K562 (cell line): Measurements from ENCODE around the gene AURKB. TPM values are rescaled to one million over a fixed set of nuclear protein-coding genes. Genes with fewer than 3 reads are reported as not detected.

ENCODE experiments used
- DMBX1 ChIP-seq: fragments of 250-450 bp; sonication (Bioruptor Pico); IDR thresholded peaks from 2 replicates; pipeline ENCODE4 v1.8.0; 2022; ENCODE audit warnings: inconsistent platforms, mild to moderate bottlenecking, moderate library complexity, borderline replicate concordance
- HMG20B ChIP-seq: fragments of 250-450 bp; sonication (Bioruptor Pico); IDR thresholded peaks from 2 replicates; pipeline ENCODE4 v1.5.0; 2021; ENCODE audit warnings: mild to moderate bottlenecking
- HMGN3 ChIP-seq: IDR thresholded peaks from 2 replicates; pipeline ENCODE4 v1.6.1; 2011; ENCODE audit warnings: borderline replicate concordance, low read depth, mild to moderate bottlenecking, mixed read lengths, low read length; ENCODE audit not compliant: insufficient read length; ENCODE audit errors: extremely low read depth
- MLLT1 ChIP-seq, 2 experiments: fragments of 450-650 bp; IDR thresholded peaks; 2 replicates each; pipeline ENCODE4 v1.6.1; 2016
- POLR2G ChIP-seq: fragments of 200-400 bp; formaldehyde crosslinking; IDR thresholded peaks from 2 replicates; pipeline ENCODE4 v1.6.1; 2017; ENCODE audit warnings: low read depth, mild to moderate bottlenecking, antibody characterized with exemption, low read length, moderate library complexity
- POLR2H ChIP-seq: IDR thresholded peaks from 2 replicates; pipeline ENCODE4 v1.6.1; 2016; ENCODE audit warnings: missing genetic modification characterization, low read depth, mild to moderate bottlenecking, control low read depth, missing compliant biosample characterization, moderate library complexity
- PRDM10 ChIP-seq: fragments of 450-650 bp; IDR thresholded peaks from 2 replicates; pipeline ENCODE4 v1.6.1; 2018; ENCODE audit not compliant: partially characterized antibody
- SAP30 ChIP-seq: fragments of 200-600 bp; sonication (generic); IDR thresholded peaks from 2 replicates; pipeline ENCODE4 v1.6.1; 2012; ENCODE audit warnings: borderline replicate concordance, low read depth, mild to moderate bottlenecking, moderate library complexity, low read length, control low read depth, inconsistent platforms; ENCODE audit not compliant: insufficient read depth, poor library complexity, severe bottlenecking
- SIRT6 ChIP-seq: IDR thresholded peaks from one replicate; pipeline ENCODE4 v1.6.1; 2012; ENCODE audit warnings: low read depth, mild to moderate bottlenecking, control low read depth, inconsistent platforms, low read length, moderate library complexity
- TAF7 ChIP-seq: fragments of 450-650 bp; IDR thresholded peaks from 2 replicates; pipeline ENCODE4 v1.6.1; 2016; ENCODE audit warnings: missing genetic modification characterization, missing compliant biosample characterization
- ZFX ChIP-seq: sonication (generic); formaldehyde crosslinking; IDR thresholded peaks from 2 replicates; pipeline ENCODE4 v1.8.0; 2022; ENCODE audit warnings: mild to moderate bottlenecking, missing genetic modification reagents, moderate library complexity
- ZNF175 ChIP-seq: fragments of 200-800 bp; sonication (Bioruptor generic); IDR thresholded peaks from 2 replicates; pipeline ENCODE4 v1.6.1; 2016; ENCODE audit warnings: low read depth, mild to moderate bottlenecking, missing genetic modification characterization, missing compliant biosample characterization
- ZNF239 ChIP-seq: fragments of 250-450 bp; sonication (Bioruptor Pico); IDR thresholded peaks from 2 replicates; pipeline ENCODE4 v1.4.0; 2020; ENCODE audit warnings: mild to moderate bottlenecking
- ZNF589 ChIP-seq: fragments of 200-800 bp; sonication (Bioruptor generic); IDR thresholded peaks from 2 replicates; pipeline ENCODE4 v1.6.1; 2016; ENCODE audit warnings: low read depth, missing genetic modification characterization, missing compliant biosample characterization
- ZNF740 ChIP-seq, 3 experiments: fragments of 200-800 bp in 1 of 3; sonication (Bioruptor generic) in 1 of 3; sonication (generic) in 1 of 3; formaldehyde crosslinking in 1 of 3; IDR thresholded peaks; 2 replicates each; pipeline versions ENCODE4 v1.6.1 to v1.8.0; 2016 to 2022; ENCODE audit warnings: mild to moderate bottlenecking in 2 of 3, missing compliant biosample characterization in 2 of 3, missing genetic modification characterization in 2 of 3, missing genetic modification reagents in 1 of 3
- ZNF77 ChIP-seq: fragments of 250-450 bp; sonication (Bioruptor Pico); IDR thresholded peaks from 2 replicates; pipeline ENCODE4 v1.5.0; 2020
- polyA plus RNA-seq, 8 experiments: library from polyadenylated mRNA; depleted of rRNA in 4 of 8; stranded (reverse) in 5 of 8; unstranded in 3 of 8; fragments of >200 nt; fragmentation: Nextera tagmentation in 2 of 8; fragmentation: Illumina TruSeq in 1 of 8; extraction: Ambion mirVana in 2 of 8; extraction: Trizol in 1 of 8; gene quantifications; 2 replicates each; pipeline versions ENCODE4 v1.2.1 to v1.2.3, GENCODE V29; 2011 to 2014; ENCODE audit warnings: inconsistent platforms in 1 of 8, missing spikeins in 1 of 8
- total RNA-seq, 7 experiments: library from RNA; depleted of rRNA in 6 of 7; stranded (reverse); fragments of >200 nt in 6 of 7; fragmentation: Illumina TruSeq in 2 of 7; extraction: Trizol in 2 of 7; gene quantifications; 2 replicates each; pipeline versions ENCODE4 v1.2.1 to v1.2.3, GENCODE V29; 2011 to 2021; ENCODE audit warnings: low replicate concordance in 1 of 7

The AURKB gene
- total and polyA plus RNA-seq, 9 of the 15 experiments (the other 6 are each of a cell fraction or from before 2014, with no cell fraction given): 27.2 to 114 (median 74.8) TPM

GRCh38 chr17:8173056-8173870, 37.1 kb downstream of the AURKB start (continued):
- TF ChIP-seq MLLT1 (IDR thresholded peaks at IDR 0.05) (peak; percentile 95 to 98), ZFX (CRISPR knock-in tag) (peak; percentile 26; the same call in 1 of the 2 replicates), ZNF77 (CRISPR knock-in tag) (peak; percentile 95), POLR2G (peak; percentile 85), ZNF239 (CRISPR knock-in tag) (peak; percentile 68), TAF7 (tag) (no peak), ZNF589 (CRISPR knock-in tag) (no peak), ZNF175 (CRISPR knock-in tag) (0 out of 2 replicates have a peak, but pooled peaks have one; percentile 30), SIRT6 (no peak), SAP30 (no peak), PRDM10 (peak; percentile 27), DMBX1 (CRISPR knock-in tag) (peak; percentile 35; the same call in 1 of the 2 replicates), HMG20B (peak; percentile 90), HMGN3 (peak; percentile 46), ZNF740 (CRISPR knock-in tag; IDR thresholded peaks at IDR 0.05) (no peak; the same call in 1 of the 2 replicates), ZNF740 (tag; IDR thresholded peaks at IDR 0.05) (no peak), POLR2H (peak; percentile 99)
